Measurements from ENCODE around the gene FDXR. TPM values are rescaled to one million over a fixed set of nuclear protein-coding genes. Genes with fewer than 3 reads are reported as not detected.
"Not testable (repeated sequence)": the region's sequence is repeated elsewhere in the genome, so short reads cannot be mapped to it uniquely, and the experiment has no call there.

Gene FDXR
- polyA plus RNA-seq, 4 donors: 6.6 to 9.8 (median 7.5) TPM

GRCh38 chr17:74874615-74875037, 1.8 kb upstream of the FDXR start:
- no peak for DNase-seq (ENCODE audit: low read depth in 4 of 4, low spot score in 3 of 4)

- no peak for DNase-seq (ENCODE audit: low read depth in 4 of 4, low spot score in 3 of 4)
Observed at GRCh38 chr17:74873874-74874614, 1.2 kb upstream of the FDXR start.

GRCh38 chr17:74873037-74873873, 461 bp upstream of the FDXR start:
- DNase-seq (ENCODE audit: low read depth in 4 of 4, low spot score in 3 of 4): peak; percentile 100

GRCh38 chr17:74871356-74872076, 1.3 kb downstream of the FDXR start:
- no peak for DNase-seq (ENCODE audit: low read depth in 4 of 4, low spot score in 3 of 4)

DNA sequence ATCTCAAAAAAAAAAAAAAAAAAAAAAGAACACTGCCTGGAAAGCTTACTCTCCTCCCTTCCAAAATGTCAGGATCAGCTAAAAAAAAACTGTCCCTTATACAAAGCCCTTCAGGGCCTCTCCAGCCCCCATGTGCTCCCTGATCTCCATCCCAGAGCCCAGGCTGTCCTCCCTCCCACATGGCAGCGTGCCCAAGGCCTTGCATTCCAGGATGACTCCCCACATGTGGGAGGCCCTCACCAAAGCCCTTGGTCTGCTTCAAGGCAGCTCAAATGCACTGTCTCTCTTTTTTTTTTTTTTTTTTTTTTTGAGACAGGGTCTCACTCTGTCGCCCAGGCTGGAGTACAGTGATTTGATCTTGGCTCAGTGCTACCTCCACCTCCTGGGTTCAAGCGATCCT, 2.3 kb downstream of the FDXR start:
- DNase-seq (ENCODE audit: low read depth in 4 of 4, low spot score in 3 of 4): no peak

GRCh38 chr17:74870028-74870427, 2.8 kb downstream of the FDXR start:
- not testable (repeated sequence) for DNase-seq (ENCODE audit: low read depth in 4 of 4, low spot score in 3 of 4)

- DNase-seq (ENCODE audit: low read depth in 4 of 4, low spot score in 3 of 4): no peak
Observed at GRCh38 chr17:74868908-74869255, 3.9 kb downstream of the FDXR start.

- DNase-seq (ENCODE audit: low read depth in 4 of 4, low spot score in 3 of 4): no peak
Observed at GRCh38 chr17:74868251-74868907, 4.4 kb downstream of the FDXR start.

DNA sequence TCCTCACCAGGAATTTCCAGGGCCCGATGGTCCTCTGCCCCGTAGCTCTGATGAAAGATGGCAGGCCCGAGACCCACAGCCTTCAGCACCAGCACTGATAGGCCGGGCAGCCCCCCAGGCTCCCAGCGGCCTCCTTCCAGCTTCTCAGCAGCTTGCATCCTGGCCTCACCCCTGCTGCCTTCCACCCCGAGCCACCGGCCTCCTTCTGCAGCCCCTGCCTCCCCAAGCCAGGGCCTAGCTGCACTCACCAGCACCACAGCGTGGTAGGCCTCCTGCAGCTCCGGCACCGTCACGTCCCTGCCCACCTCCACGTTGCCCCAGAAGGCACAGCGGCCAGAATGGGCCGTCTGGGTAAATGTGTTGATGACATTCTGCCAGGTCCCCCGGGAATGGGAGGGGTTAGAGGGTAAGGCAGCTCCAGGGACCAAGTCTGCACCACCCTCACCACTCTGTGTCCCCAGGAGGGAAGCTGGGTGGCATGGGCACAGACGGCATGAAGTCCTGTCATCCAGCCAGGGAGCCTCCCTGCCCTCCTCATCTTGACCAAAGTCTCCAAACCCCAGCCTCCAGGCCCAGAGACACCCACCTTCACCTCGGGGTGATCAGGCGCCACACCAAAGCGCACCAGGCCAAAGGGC, 6.5 kb downstream of the FDXR start:
- DNase-seq (ENCODE audit: low read depth in 4 of 4, low spot score in 3 of 4): no peak

DNA sequence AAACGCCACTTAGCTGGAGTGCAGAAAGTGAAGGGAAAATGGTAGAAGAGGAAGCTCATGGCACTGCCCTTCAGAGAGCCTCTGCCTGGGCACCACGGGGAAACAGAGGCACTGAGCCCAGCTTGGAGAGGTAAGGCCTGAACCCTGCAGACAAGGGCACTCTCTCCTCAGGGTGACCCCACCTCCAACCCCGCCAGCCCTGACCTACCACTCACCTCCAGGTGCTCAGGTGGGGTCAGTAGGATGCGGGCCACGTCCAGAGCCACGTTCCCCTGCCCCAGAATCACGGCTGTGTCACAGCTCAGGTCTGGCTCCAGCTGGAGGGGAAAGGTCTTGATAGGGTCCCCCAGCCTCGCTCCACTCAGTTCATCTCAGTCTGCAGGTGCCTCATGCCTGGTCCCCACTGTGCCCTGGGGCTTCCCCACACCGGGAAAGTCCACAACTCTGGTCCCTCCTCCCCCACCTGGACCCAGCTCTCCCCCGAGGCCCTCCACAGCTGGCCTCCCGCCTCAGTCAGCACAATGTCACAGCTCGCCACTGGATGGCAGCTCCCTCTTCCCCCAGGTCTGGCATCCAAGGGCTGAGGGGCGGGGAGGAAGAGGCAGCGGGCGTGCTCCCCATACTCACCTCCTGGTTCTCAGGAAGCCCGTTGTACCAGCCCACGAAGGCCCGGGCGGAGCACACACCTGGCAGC, 7.1 kb downstream of the FDXR start:
- DNase-seq (ENCODE audit: low read depth in 4 of 4, low spot score in 3 of 4): no peak

GRCh38 chr17:74864866-74865395, 7.9 kb downstream of the FDXR start:
- peak in 2 of 4 donors; percentile 38 to 65 for DNase-seq (ENCODE audit: low read depth in 4 of 4, low spot score in 3 of 4)

DNA sequence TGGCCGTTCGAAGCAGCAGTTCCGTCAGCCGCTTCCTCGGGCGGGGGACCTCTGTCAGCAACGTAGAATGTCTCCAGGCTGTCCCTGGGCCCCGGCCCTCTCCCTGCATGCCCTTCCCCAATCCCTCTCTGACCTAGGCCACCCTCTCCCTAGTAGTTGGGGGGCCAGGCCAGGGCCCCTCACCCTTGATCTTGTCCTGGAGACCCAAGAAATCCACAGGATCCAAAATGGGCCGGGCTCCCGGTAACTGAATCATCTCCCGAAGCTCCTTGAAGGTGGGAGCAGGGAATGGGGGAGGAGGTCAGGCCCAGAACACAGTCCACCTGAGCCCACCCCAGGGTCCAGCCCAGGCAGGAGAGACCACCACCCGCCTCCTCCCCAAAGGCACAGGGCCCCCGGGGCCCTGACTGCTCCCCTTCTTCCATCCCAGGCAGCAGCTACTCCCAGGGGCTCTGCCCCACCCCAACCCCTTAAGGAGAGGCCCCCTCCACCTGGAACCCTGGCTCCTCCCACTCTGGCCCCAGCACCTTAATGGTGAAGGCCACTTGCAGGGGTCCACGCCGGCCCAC, 8.4 kb downstream of the FDXR start:
- no peak for DNase-seq (ENCODE audit: low read depth in 4 of 4, low spot score in 3 of 4)

- DNase-seq (ENCODE audit: low read depth in 4 of 4, low spot score in 3 of 4): no peak
Observed at GRCh38 chr17:74863420-74864296, 9.1 kb downstream of the FDXR start.

- no peak for DNase-seq (ENCODE audit: low read depth in 4 of 4, low spot score in 3 of 4)
Observed at GRCh38 chr17:74862919-74863318, 9.9 kb downstream of the FDXR start.

- DNase-seq (ENCODE audit: low read depth in 4 of 4, low spot score in 3 of 4): peak in 3 of 4 donors; percentile 41 to 56 (median 54)
Observed at GRCh38 chr17:74862108-74862901, 10.5 kb downstream of the FDXR start.

DNA sequence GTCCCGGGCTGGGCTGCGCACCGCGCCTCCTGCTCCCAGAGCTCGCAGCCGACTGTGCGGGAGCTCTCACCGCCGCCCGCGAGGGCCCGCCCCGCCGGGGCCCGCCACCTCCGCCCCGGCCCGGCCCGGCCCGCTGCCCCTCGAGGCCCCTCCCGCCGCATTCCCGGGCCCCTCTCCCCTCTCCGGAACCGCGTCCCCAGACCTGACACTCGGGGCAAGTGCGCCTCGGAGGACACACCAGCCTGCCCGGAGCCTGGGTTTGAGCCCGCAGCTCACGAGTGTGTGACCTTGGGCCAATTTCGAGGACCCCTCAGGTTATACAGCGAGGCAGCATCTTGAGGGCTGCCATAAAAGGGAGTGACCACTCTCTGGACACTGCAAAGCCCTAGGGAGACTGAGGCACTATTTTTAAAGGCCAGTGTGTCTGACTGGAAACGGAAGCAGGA, 11.1 kb downstream of the FDXR start:
- no peak for DNase-seq (ENCODE audit: low read depth in 4 of 4, low spot score in 3 of 4)

Data from right renal pelvis (tissue), 4 donors.